MM.1S (cell line): ENCODE results near the gene ABO.
"Not testable (repeated sequence)": the region's sequence is repeated elsewhere in the genome, so short reads cannot be mapped to it uniquely, and the experiment has no call there.

Experiments used
- DNase-seq: peaks from one replicate; pipeline ENCODE4 v3.0.0-alpha.2; 2015
- H2AFZ ChIP-seq: fragments of 300-600 bp; sonication (generic); 2 replicates; pipeline ENCODE4 v1.6.0; 2016; ENCODE audit warnings: antibody characterized with exemption, low read length
- H3F3A ChIP-seq: fragments of 300-600 bp; sonication (generic); 2 replicates; pipeline ENCODE4 v1.6.1; 2016; ENCODE audit warnings: mild to moderate bottlenecking, antibody characterized with exemption, low read length, moderate library complexity, mixed read lengths; ENCODE audit not compliant: insufficient read depth
- H3K27ac ChIP-seq: fragments of 300-600 bp; sonication (generic); 2 replicates; pipeline ENCODE4 v1.5.1; 2016; ENCODE audit warnings: mild to moderate bottlenecking, low read length
- H3K27me3 ChIP-seq: fragments of 300-600 bp; sonication (generic); replicated peaks from 2 replicates; pipeline ENCODE4 v1.6.0; 2016; ENCODE audit warnings: low read length; ENCODE audit not compliant: insufficient read depth
- H3K36me3 ChIP-seq: fragments of 300-600 bp; sonication (generic); replicated peaks from 2 replicates; pipeline ENCODE4 v1.6.1; 2016; ENCODE audit warnings: mild to moderate bottlenecking, low read length, mixed read lengths; ENCODE audit not compliant: insufficient read depth
- H3K4me1 ChIP-seq: fragments of 300-600 bp; sonication (generic); 2 replicates; pipeline ENCODE4 v1.6.1; 2016; ENCODE audit warnings: low read length, mixed read lengths
- H3K4me2 ChIP-seq: fragments of 300-600 bp; sonication (generic); 2 replicates; pipeline ENCODE4 v1.6.0; 2016; ENCODE audit warnings: low read depth, low read length
- H3K4me3 ChIP-seq: fragments of 300-600 bp; sonication (generic); 2 replicates; pipeline ENCODE4 v1.5.1; 2016; ENCODE audit warnings: low read length, mixed read lengths
- H3K79me2 ChIP-seq: fragments of 300-600 bp; sonication (generic); 2 replicates; pipeline ENCODE4 v1.6.1; 2016; ENCODE audit warnings: mixed run types, low read length, mixed read lengths
- H3K9ac ChIP-seq: fragments of 300-600 bp; sonication (generic); 2 replicates; pipeline ENCODE4 v1.6.1; 2016; ENCODE audit warnings: low read length, mixed read lengths
- H3K9me2 ChIP-seq: fragments of 300-600 bp; sonication (generic); replicated peaks from 2 replicates; pipeline ENCODE4 v1.6.1; 2016; ENCODE audit warnings: mild to moderate bottlenecking, low read length, mixed read lengths; ENCODE audit not compliant: insufficient read depth
- H3K9me3 ChIP-seq: fragments of 300-600 bp; sonication (generic); replicated peaks from 2 replicates; pipeline ENCODE4 v1.6.1; 2016; ENCODE audit warnings: mild to moderate bottlenecking, low read length, mixed read lengths; ENCODE audit not compliant: insufficient read depth
- H4K20me1 ChIP-seq: fragments of 300-600 bp; sonication (generic); 2 replicates; pipeline ENCODE4 v1.6.1; 2016; ENCODE audit warnings: mild to moderate bottlenecking, low read length, moderate library complexity, mixed read lengths; ENCODE audit not compliant: insufficient read depth
- CTCF ChIP-seq: fragments of 300-600 bp; sonication (generic); IDR thresholded peaks from 2 replicates; pipeline ENCODE4 v1.5.1; 2016; ENCODE audit warnings: antibody characterized with exemption, low read length, mixed read lengths
- EZH2 ChIP-seq: fragments of 300-600 bp; sonication (generic); optimal IDR thresholded peaks from 2 replicates; pipeline ENCODE3; 2017; ENCODE audit warnings: low read depth, mild to moderate bottlenecking, antibody characterized with exemption, low read length, mixed read lengths
- EZH2phosphoT487 ChIP-seq: fragments of 300-600 bp; sonication (generic); IDR thresholded peaks from 2 replicates; pipeline ENCODE4 v1.6.1; 2018; ENCODE audit warnings: antibody characterized with exemption, low read length

ABO gene

GRCh38 chr9:133273098-133273497, 1.9 kb downstream of the ABO start:
- Histone ChIP-seq H3K9ac (no peak overlapping the region), H3K36me3 (no peaks in the 10 kb centered on the region), H3K9me3 (no peaks in the 10 kb centered on the region), H3K79me2 (no peaks in the 10 kb centered on the region), H3K27me3 (peaks cover 91% of the 10 kb centered on the region), H2AFZ (no peak overlapping the region), H3F3A (no peaks in the 10 kb centered on the region), H3K4me1 (no peaks in the 10 kb centered on the region), H4K20me1 (no peaks in the 10 kb centered on the region), H3K9me2 (no peaks in the 10 kb centered on the region), H3K27ac (no peak overlapping the region), H3K4me2 (no peak overlapping the region), H3K4me3 (no peak overlapping the region)
- TF ChIP-seq CTCF (no peak), EZH2 (no peak), EZH2phosphoT487 (no peak)
- no peak for DNase-seq

- H3K79me2 ChIP-seq = no peaks in the 10 kb centered on the region
- no peaks in the 10 kb centered on the region for H3F3A ChIP-seq
- no peak overlapping the region for H3K4me2 ChIP-seq
- H3K27ac ChIP-seq = no peak overlapping the region
- peaks cover 96% of the 10 kb centered on the region for H3K27me3 ChIP-seq
- no peaks in the 10 kb centered on the region for H3K9me2 ChIP-seq
- H3K4me1 ChIP-seq = no peaks in the 10 kb centered on the region
- TF ChIP-seq EZH2 (no peak), EZH2phosphoT487 (no peak), CTCF (no peak)
- DNase-seq = no peak
- H3K4me3 ChIP-seq = no peak overlapping the region
- H4K20me1 ChIP-seq = no peaks in the 10 kb centered on the region
- no peaks in the 10 kb centered on the region for H3K9me3 ChIP-seq
- H3K36me3 ChIP-seq = no peaks in the 10 kb centered on the region
- H2AFZ ChIP-seq = no peak overlapping the region
- no peak overlapping the region for H3K9ac ChIP-seq
These were observed 5.3 kb downstream of the ABO start for GRCh38 chr9:133269537-133270362.

GRCh38 chr9:133269136-133269535, 5.9 kb downstream of the ABO start:
- DNase-seq, H3K79me2 ChIP-seq, H3K36me3 ChIP-seq, H3F3A ChIP-seq, H3K9me3 ChIP-seq, H3K27ac ChIP-seq, H3K4me2 ChIP-seq, H3K9me2 ChIP-seq, H3K9ac ChIP-seq, H3K4me3 ChIP-seq, H2AFZ ChIP-seq, H4K20me1 ChIP-seq, H3K4me1 ChIP-seq: not testable (repeated sequence)
- peaks cover 97% of the 10 kb centered on the region for H3K27me3 ChIP-seq

GRCh38 chr9:133268335-133269056, 6.5 kb downstream of the ABO start:
- Histone ChIP-seq H3K9ac (no peak overlapping the region), H3K36me3 (no peaks in the 10 kb centered on the region), H3F3A (no peaks in the 10 kb centered on the region), H3K9me2 (no peaks in the 10 kb centered on the region), H3K27me3 (peaks cover 97% of the 10 kb centered on the region), H3K4me2 (no peak overlapping the region), H3K4me1 (no peaks in the 10 kb centered on the region), H3K4me3 (no peak overlapping the region), H2AFZ (no peak overlapping the region), H3K9me3 (no peaks in the 10 kb centered on the region), H3K79me2 (no peaks in the 10 kb centered on the region), H4K20me1 (no peaks in the 10 kb centered on the region), H3K27ac (no peak overlapping the region)
- no peak for DNase-seq
- no peak for TF ChIP-seq CTCF
- TF ChIP-seq EZH2 = no peak
- no peak for TF ChIP-seq EZH2phosphoT487
